GM12878 (cell line): ENCODE data around the gene AGBL1.

Experiments
- ATF7 ChIP-seq: fragments of 450-650 bp; IDR thresholded peaks from 2 replicates; pipeline ENCODE4 v1.6.1; 2016; ENCODE audit warnings: low read depth, mild to moderate bottlenecking
- CEBPB ChIP-seq, 2 experiments: fragments of 150-350 bp in 1 of 2; IDR thresholded peaks; 2 replicates each; pipeline ENCODE4 v1.6.1; 2012 to 2014; ENCODE audit warnings: low read depth in 2 of 2, low read length in 2 of 2, borderline replicate concordance in 1 of 2, inconsistent platforms in 1 of 2
- EZH2 ChIP-seq: IDR thresholded peaks from 2 replicates; pipeline ENCODE4 v1.6.1; 2012; ENCODE audit warnings: low read depth, mild to moderate bottlenecking, control low read depth, inconsistent platforms, low read length, borderline replicate concordance; ENCODE audit not compliant: control insufficient read depth
- GABPA ChIP-seq: IDR thresholded peaks from 2 replicates; pipeline ENCODE4 v1.6.1; 2014; ENCODE audit warnings: antibody characterized with exemption, low read depth, mild to moderate bottlenecking, inconsistent platforms
- MEF2A ChIP-seq: IDR thresholded peaks from 2 replicates; pipeline ENCODE4 v1.6.1; 2011; ENCODE audit warnings: low read depth, mild to moderate bottlenecking, low read length, moderate library complexity; ENCODE audit not compliant: insufficient read depth
- MXI1 ChIP-seq: fragments of 150-350 bp; IDR thresholded peaks from 2 replicates; pipeline ENCODE4 v1.6.1; 2011; ENCODE audit warnings: low read depth, mild to moderate bottlenecking, inconsistent platforms, low read length, improper control_type of control experiment
- POLR2A ChIP-seq: IDR thresholded peaks from 2 replicates; pipeline ENCODE4 v1.6.1; 2011; ENCODE audit warnings: low read depth, mild to moderate bottlenecking, low read length
- POLR2AphosphoS5 ChIP-seq: IDR thresholded peaks from 2 replicates; pipeline ENCODE4 v1.6.1; 2011; ENCODE audit warnings: mild to moderate bottlenecking, low read length, inconsistent platforms
- WRNIP1 ChIP-seq: IDR thresholded peaks from 2 replicates; pipeline ENCODE4 v1.6.1; 2011; ENCODE audit warnings: low read depth, low read length, improper control_type of control experiment, borderline replicate concordance
- ZNF24 ChIP-seq: fragments of 450-650 bp; IDR thresholded peaks from 2 replicates; pipeline ENCODE4 v1.6.1; 2017; ENCODE audit warnings: antibody characterized with exemption, mild to moderate bottlenecking
- TF ChIP-seq, protein P1 (sequence below), 3 experiments: IDR thresholded peaks in 2 of 3; conservative IDR thresholded peaks in 1 of 3; 2 replicates each; pipeline ENCODE4 v1.5.1; 2011; ENCODE audit warnings: low read depth in 3 of 3, low read length in 3 of 3, mild to moderate bottlenecking in 3 of 3, control low read depth in 2 of 3, moderate library complexity in 2 of 3, inconsistent platforms in 1 of 3, mixed read lengths in 1 of 3; ENCODE audit not compliant: control insufficient read depth in 2 of 3, insufficient read depth in 1 of 3; ENCODE audit errors: extremely low read depth in 1 of 3
- TF ChIP-seq, protein P2 (sequence below): fragments of 450-650 bp; IDR thresholded peaks from 2 replicates; pipeline ENCODE4 v1.6.1; 2016; ENCODE audit warnings: mild to moderate bottlenecking
- TF ChIP-seq, protein P3 (sequence below): fragments of 450-650 bp; IDR thresholded peaks from 2 replicates; pipeline ENCODE4 v1.6.1; 2017; ENCODE audit warnings: low read depth, mild to moderate bottlenecking, moderate library complexity
- TF ChIP-seq, protein P4 (sequence below): fragments of 450-650 bp; IDR thresholded peaks from 2 replicates; pipeline ENCODE4 v1.6.1; 2018; ENCODE audit warnings: mild to moderate bottlenecking, low read depth, moderate library complexity; ENCODE audit not compliant: partially characterized antibody

DNA sequence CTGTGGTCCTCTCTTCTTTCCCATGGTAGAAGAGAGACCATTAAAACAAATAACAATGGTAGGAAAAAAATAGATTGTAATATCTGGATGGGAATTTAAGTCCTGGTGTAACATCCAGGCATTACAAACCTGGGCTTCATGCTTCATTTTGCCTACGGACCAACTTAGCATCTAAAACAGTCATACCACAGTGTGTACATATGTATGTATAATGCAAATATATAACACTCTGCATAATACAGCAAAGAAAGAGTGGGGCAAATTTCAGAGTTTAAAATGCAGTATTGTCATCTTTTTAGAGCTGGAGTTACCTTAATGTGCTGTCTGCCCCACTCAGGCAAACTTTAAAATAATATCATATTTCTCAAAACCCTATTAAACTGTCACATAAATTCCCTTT lies 298.2 kb downstream of the AGBL1 start:
- no peak for TF ChIP-seq POLR2A
- TF ChIP-seq, protein P1, sequence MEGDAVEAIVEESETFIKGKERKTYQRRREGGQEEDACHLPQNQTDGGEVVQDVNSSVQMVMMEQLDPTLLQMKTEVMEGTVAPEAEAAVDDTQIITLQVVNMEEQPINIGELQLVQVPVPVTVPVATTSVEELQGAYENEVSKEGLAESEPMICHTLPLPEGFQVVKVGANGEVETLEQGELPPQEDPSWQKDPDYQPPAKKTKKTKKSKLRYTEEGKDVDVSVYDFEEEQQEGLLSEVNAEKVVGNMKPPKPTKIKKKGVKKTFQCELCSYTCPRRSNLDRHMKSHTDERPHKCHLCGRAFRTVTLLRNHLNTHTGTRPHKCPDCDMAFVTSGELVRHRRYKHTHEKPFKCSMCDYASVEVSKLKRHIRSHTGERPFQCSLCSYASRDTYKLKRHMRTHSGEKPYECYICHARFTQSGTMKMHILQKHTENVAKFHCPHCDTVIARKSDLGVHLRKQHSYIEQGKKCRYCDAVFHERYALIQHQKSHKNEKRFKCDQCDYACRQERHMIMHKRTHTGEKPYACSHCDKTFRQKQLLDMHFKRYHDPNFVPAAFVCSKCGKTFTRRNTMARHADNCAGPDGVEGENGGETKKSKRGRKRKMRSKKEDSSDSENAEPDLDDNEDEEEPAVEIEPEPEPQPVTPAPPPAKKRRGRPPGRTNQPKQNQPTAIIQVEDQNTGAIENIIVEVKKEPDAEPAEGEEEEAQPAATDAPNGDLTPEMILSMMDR (IDR thresholded peaks at IDR 0.05 in 2 of 3, conservative IDR thresholded peaks at IDR 0.05 in 1 of 3; ENCODE audit: control insufficient read depth in 2 of 3, extremely low read depth in 1 of 3, insufficient read depth in 1 of 3, low read depth in 3 of 3, low read length in 3 of 3), result no peak
- no peak for TF ChIP-seq POLR2AphosphoS5
- TF ChIP-seq, protein P2, sequence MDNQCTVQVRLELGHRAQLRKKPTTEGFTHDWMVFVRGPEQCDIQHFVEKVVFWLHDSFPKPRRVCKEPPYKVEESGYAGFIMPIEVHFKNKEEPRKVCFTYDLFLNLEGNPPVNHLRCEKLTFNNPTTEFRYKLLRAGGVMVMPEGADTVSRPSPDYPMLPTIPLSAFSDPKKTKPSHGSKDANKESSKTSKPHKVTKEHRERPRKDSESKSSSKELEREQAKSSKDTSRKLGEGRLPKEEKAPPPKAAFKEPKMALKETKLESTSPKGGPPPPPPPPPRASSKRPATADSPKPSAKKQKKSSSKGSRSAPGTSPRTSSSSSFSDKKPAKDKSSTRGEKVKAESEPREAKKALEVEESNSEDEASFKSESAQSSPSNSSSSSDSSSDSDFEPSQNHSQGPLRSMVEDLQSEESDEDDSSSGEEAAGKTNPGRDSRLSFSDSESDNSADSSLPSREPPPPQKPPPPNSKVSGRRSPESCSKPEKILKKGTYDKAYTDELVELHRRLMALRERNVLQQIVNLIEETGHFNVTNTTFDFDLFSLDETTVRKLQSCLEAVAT, result no peak
- TF ChIP-seq, protein P3, sequence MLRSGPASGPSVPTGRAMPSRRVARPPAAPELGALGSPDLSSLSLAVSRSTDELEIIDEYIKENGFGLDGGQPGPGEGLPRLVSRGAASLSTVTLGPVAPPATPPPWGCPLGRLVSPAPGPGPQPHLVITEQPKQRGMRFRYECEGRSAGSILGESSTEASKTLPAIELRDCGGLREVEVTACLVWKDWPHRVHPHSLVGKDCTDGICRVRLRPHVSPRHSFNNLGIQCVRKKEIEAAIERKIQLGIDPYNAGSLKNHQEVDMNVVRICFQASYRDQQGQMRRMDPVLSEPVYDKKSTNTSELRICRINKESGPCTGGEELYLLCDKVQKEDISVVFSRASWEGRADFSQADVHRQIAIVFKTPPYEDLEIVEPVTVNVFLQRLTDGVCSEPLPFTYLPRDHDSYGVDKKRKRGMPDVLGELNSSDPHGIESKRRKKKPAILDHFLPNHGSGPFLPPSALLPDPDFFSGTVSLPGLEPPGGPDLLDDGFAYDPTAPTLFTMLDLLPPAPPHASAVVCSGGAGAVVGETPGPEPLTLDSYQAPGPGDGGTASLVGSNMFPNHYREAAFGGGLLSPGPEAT, result no peak
- TF ChIP-seq, protein P4, sequence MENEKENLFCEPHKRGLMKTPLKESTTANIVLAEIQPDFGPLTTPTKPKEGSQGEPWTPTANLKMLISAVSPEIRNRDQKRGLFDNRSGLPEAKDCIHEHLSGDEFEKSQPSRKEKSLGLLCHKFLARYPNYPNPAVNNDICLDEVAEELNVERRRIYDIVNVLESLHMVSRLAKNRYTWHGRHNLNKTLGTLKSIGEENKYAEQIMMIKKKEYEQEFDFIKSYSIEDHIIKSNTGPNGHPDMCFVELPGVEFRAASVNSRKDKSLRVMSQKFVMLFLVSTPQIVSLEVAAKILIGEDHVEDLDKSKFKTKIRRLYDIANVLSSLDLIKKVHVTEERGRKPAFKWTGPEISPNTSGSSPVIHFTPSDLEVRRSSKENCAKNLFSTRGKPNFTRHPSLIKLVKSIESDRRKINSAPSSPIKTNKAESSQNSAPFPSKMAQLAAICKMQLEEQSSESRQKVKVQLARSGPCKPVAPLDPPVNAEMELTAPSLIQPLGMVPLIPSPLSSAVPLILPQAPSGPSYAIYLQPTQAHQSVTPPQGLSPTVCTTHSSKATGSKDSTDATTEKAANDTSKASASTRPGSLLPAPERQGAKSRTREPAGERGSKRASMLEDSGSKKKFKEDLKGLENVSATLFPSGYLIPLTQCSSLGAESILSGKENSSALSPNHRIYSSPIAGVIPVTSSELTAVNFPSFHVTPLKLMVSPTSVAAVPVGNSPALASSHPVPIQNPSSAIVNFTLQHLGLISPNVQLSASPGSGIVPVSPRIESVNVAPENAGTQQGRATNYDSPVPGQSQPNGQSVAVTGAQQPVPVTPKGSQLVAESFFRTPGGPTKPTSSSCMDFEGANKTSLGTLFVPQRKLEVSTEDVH, result no peak
- no peak for TF ChIP-seq GABPA
- no peak for TF ChIP-seq ATF7
- no peak for TF ChIP-seq EZH2
- TF ChIP-seq CEBPB (IDR thresholded peaks at IDR 0.05; ENCODE audit: borderline replicate concordance in 1 of 2, low read depth in 2 of 2, low read length in 2 of 2), result no peak
- TF ChIP-seq MEF2A, result no peak
- no peak for TF ChIP-seq MXI1
- TF ChIP-seq WRNIP1, result no peak
- TF ChIP-seq ZNF24, result no peak
